ENCODE results near the gene IDE. TPM values are rescaled to one million over a fixed set of nuclear protein-coding genes. Genes with fewer than 3 reads are reported as not detected.

The IDE gene
- total RNA-seq, 2 experiments from 2014 or later: 15.2 to 17.8 TPM

DNA sequence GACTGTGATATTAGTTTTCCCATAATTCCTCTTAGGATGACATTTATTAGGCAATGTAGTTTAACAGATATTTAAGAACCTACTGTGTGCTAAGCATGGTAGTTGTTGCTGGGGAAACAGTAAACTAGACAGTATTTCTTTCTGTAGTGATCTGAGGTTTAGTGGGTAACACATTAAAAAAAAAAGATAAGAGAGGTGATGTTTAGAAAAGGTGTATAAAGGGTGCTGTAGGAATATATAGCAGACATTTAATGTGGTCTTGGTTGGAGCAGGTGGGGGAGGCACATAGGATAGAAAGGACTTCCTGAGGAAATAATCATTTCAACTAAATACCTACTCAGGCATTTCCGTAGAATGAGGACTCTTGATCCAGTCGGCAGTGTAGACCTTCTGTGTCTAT, 30.9 kb upstream of the IDE start:
- DNase-seq (no peak), ATAC-seq (ENCODE audit: poor library complexity) (no peak)
- TF ChIP-seq, protein P1, sequence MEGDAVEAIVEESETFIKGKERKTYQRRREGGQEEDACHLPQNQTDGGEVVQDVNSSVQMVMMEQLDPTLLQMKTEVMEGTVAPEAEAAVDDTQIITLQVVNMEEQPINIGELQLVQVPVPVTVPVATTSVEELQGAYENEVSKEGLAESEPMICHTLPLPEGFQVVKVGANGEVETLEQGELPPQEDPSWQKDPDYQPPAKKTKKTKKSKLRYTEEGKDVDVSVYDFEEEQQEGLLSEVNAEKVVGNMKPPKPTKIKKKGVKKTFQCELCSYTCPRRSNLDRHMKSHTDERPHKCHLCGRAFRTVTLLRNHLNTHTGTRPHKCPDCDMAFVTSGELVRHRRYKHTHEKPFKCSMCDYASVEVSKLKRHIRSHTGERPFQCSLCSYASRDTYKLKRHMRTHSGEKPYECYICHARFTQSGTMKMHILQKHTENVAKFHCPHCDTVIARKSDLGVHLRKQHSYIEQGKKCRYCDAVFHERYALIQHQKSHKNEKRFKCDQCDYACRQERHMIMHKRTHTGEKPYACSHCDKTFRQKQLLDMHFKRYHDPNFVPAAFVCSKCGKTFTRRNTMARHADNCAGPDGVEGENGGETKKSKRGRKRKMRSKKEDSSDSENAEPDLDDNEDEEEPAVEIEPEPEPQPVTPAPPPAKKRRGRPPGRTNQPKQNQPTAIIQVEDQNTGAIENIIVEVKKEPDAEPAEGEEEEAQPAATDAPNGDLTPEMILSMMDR (IDR thresholded peaks at IDR 0.05): no peak
- Mint-ChIP-seq H3K4me3 (no peak overlapping the region), H3K27ac (no peak overlapping the region), H3K27me3 (no peaks in the 10 kb centered on the region), H3K4me1 (ENCODE audit: low read depth) (peaks cover 26% of the 10 kb centered on the region), H3K9me3 (no peaks in the 10 kb centered on the region), H3K36me3 (ENCODE audit: low read depth) (no peaks in the 10 kb centered on the region)
- no peaks in the 10 kb centered on the region for H3K27me3 ChIP-seq (ENCODE audit: control insufficient read depth in 1 of 2, insufficient read depth in 2 of 2, low read length in 2 of 2)
- no peak overlapping the region for H3K4me3 ChIP-seq (ENCODE audit: low read length)
- H3K9me3 ChIP-seq (ENCODE audit: control insufficient read depth in 1 of 2, insufficient read depth in 1 of 2, low read length in 2 of 2): no peaks in the 10 kb centered on the region
- ChIA-PET POLR2A (no interaction called here), CTCF (no interaction called here)
- H3K27ac ChIP-seq (ENCODE audit: low read depth in 1 of 2, low read length in 2 of 2): no peak overlapping the region
- intact Hi-C loops (cut with DNase I, micrococcal nuclease): no loop called here
- no peaks in the 10 kb centered on the region for H3K36me3 ChIP-seq (ENCODE audit: insufficient read depth, low read length)
- peaks cover 8% of the 10 kb centered on the region for H3K4me1 ChIP-seq (ENCODE audit: insufficient read depth, low read length)

DNA sequence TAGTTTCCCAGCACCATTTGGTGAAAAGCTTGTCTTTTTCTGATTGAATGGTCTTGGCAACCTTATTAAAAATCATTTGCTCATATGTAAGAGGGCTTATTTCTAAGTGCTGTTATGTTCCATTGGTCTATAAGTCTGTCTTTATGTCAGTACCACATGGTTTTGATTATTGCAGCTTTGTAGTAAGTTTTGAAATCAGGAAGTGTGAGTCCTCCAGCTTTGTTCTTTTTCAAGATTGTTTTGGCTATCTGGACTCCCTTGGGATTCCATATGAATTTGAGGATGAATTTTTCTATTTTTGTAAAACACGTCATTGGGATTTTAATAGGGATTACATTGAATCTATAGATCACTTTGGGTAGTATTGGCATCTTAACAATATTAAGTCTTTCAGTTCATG, 24.4 kb upstream of the IDE start:
- intact Hi-C loops (cut with DNase I, micrococcal nuclease): loop anchor here in 1 of 2 experiments (10.0 kb wide), 2 partner anchors 896 to 1766 kb away; partner anchors contain the start of genes CEP55 and NOC3L
- TF ChIP-seq, protein P1 (IDR thresholded peaks at IDR 0.05): no peak
- Mint-ChIP-seq H3K27me3 (no peaks in the 10 kb centered on the region), H3K36me3 (ENCODE audit: low read depth) (no peaks in the 10 kb centered on the region), H3K27ac (no peak overlapping the region), H3K4me1 (ENCODE audit: low read depth) (peaks cover 15% of the 10 kb centered on the region), H3K4me3 (no peak overlapping the region), H3K9me3 (no peaks in the 10 kb centered on the region)
- Histone ChIP-seq H3K36me3 (ENCODE audit: insufficient read depth, low read length) (no peaks in the 10 kb centered on the region), H3K27me3 (ENCODE audit: control insufficient read depth in 1 of 2, insufficient read depth in 2 of 2, low read length in 2 of 2) (no peaks in the 10 kb centered on the region), H3K4me1 (ENCODE audit: insufficient read depth, low read length) (peaks cover 18% of the 10 kb centered on the region), H3K9me3 (ENCODE audit: control insufficient read depth in 1 of 2, insufficient read depth in 1 of 2, low read length in 2 of 2) (no peaks in the 10 kb centered on the region), H3K27ac (ENCODE audit: low read depth in 1 of 2, low read length in 2 of 2) (no peak overlapping the region), H3K4me3 (ENCODE audit: low read length) (no peak overlapping the region)
- ATAC-seq (ENCODE audit: poor library complexity): no peak
- POLR2A ChIA-PET: interaction anchor here (1.2 kb wide), 1 partner anchor 24 kb away, joined by 4 read pairs; the partner anchor contains the start of gene IDE
- DNase-seq: no peak
- CTCF ChIA-PET: interaction anchor here (0.7 kb wide), 1 partner anchor 95 kb away, joined by 3 read pairs; no protein-coding TSS in a partner anchor

DNA sequence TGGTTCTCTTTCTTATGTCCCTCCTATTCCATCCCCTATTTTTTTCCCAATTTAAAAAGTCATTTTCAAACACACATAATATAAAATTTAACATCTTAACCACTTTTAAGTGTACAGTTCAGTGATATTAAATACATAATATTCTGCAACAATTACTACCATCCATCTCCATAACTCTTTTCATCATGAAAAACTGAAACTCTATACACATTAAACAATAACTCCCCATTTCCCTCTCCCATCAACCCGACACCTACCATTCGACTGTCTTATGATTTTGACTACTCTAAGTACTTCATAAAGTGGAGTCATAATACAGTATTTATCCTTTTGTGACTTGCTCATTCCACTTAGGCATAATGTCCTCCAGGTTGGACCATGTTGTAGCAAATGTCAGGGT, 21.6 kb upstream of the IDE start:
- peaks cover 26% of the 10 kb centered on the region for H3K4me1 Mint-ChIP-seq (ENCODE audit: low read depth)

More for the DNA sequence above, 21.6 kb upstream of the IDE start:
- DNase-seq: no peak
- TF ChIP-seq, protein P1 (IDR thresholded peaks at IDR 0.05): no peak
- Histone ChIP-seq H3K27ac (ENCODE audit: low read depth in 1 of 2, low read length in 2 of 2) (no peak overlapping the region), H3K4me3 (ENCODE audit: low read length) (no peak overlapping the region), H3K9me3 (ENCODE audit: control insufficient read depth in 1 of 2, insufficient read depth in 1 of 2, low read length in 2 of 2) (no peaks in the 10 kb centered on the region), H3K27me3 (ENCODE audit: control insufficient read depth in 1 of 2, insufficient read depth in 2 of 2, low read length in 2 of 2) (no peaks in the 10 kb centered on the region), H3K36me3 (ENCODE audit: insufficient read depth, low read length) (no peaks in the 10 kb centered on the region), H3K4me1 (ENCODE audit: insufficient read depth, low read length) (peaks cover 38% of the 10 kb centered on the region)
- intact Hi-C loops (cut with DNase I, micrococcal nuclease): loop anchor here in 1 of 2 experiments (10.0 kb wide), 2 partner anchors 899 to 1769 kb away; partner anchors contain the start of genes CEP55 and NOC3L
- Mint-ChIP-seq H3K36me3 (ENCODE audit: low read depth) (peaks cover 7% of the 10 kb centered on the region), H3K4me3 (peak overlapping the region; percentile 17), H3K27me3 (no peaks in the 10 kb centered on the region), H3K9me3 (no peaks in the 10 kb centered on the region), H3K27ac (peak overlapping the region; percentile 2)
- POLR2A ChIA-PET: interaction anchor here (0.7 to 1.1 kb wide), 2 partner anchors 21 to 253 kb away, joined by 3 to 4 read pairs; partner anchors contain the start of genes EXOC6 and IDE
- ATAC-seq (ENCODE audit: poor library complexity): no peak
- CTCF ChIA-PET: no interaction called here
